HG03432 (cell line): ENCODE data around the gene PARD3.
"Not testable (repeated sequence)": the region's sequence is repeated elsewhere in the genome, so short reads cannot be mapped to it uniquely, and the experiment has no call there.

Experiments
- ATAC-seq: cut with Tn5 transposase; IDR thresholded peaks from one replicate; pipeline ENCODE4 v1.9.1; 2021; ENCODE audit warnings: mild to moderate bottlenecking, moderate library complexity; ENCODE audit not compliant: unreplicated experiment

The PARD3 gene

DNA sequence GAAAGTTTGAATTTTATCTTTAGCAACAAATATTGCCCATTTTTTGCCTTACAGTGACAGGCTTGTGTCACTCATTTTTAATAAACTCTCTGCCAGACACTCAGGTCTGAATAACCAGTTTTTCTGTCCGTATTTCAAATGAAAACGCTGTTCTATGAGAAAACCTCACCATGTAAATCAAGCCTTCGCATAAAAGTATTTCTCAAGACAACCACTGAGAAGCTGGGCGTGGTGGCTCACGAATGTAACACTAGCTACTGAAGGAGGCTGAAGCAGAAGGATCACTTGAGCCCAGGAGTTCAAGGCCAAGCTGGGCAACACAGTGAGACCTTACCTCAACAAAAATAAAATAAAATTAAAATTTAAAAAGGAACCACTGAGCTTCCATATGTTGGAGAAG, 339.3 kb downstream of the PARD3 start:
- ATAC-seq: no peak

DNA sequence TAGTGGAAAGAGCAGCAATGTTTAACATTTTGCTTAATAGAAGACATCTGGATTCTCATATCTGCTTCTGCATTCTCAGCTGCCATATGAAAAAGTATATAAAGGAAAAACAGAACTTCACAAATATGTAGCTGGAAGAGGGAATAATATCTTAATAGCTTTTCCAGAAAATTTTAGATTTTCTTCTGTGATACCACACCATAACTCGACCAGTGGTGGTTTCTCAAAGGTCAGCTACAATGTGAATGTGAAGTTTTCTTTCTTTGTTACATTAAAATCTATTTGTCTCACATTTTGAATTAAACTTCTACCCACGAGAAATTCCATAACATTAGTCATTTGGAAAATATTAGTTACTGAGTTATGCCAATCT, 339.8 kb downstream of the PARD3 start:
- ATAC-seq: no peak

DNA sequence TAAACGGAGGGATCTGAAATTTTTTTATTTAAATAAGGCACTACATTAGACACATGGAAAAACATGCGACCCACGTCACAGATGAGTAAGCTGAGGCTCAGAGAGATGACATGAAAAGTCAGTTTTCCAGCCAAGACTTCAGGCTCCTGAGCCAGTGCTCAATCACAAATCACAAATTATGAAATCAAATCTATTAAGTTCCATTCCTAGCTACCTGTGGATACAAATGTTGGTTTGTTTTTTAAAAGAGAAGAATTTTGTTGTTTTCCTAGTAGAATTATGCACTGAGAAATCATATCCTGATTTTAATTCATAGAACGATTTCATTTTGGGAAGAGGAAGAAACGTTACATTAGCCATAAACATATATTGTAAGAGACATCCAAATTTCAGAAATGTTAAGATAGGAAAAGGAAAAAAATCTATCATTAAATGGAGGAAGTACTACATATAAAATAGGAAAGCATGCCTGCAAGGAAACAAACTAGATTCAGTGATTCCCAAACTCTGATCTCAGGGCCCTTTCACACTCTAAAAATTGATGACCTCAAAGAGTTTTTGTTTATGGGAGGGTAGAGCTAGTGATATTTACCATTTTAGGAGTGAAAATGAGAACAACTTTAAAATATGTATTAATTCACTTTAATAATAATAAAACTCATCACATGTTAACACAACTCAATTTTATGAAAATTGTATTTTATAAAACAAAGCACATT, 340.4 kb downstream of the PARD3 start:
- no peak for ATAC-seq

DNA sequence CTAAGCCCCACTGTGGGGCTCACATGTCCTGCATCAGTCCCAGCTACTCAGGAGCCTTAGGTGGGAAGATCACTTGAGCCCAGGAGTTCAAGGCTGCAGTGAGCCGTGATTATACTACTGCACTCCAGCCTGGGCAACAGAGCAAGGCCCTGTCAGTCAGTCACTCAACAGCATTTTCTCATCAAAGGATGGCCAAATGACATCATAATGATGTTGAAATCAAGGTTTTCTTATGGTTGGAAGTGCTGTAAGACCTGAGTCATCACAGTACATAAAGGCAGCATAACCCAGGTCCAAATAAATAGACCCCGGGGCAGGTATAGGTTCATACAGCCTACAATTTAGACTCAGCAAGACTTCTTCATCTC, 341.1 kb downstream of the PARD3 start:
- no peak for ATAC-seq

DNA sequence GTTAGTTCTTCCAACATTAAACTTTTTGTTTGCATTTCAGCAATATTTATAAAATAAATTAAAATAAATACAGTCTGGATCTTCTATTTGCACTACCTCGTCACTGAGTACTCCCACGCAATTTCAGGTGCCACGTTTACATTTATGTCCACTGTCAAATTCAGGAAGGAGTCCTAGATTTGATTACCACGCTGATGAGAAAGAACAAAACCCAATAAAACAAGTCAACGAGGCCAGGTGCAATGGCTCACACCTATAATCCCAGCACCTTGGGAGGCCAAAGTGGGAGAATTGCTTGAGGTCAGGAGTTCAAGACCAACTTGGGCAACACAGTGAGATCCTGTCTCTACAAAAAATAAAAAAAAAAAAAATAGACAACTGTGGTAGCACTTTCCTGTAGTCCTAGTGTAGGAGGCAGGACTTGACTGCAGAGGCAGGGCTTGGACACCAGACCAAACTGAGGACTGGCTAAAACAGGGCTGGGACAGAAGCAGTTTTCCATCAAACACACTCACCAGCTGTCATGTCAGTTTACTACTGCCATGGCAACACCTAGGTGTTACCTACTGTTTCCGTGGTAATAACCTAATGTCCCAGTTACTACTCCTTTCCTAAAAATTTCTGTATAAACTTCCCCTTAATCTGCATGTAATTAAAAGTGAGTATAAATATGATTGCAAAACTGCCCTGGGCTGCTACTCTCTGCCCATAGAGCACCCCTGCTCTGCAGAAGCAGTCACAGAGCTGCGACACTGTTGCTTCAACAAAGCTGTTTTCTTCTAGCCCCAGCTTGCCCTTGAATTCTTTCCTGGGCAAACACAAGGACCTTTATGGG, 341.7 kb downstream of the PARD3 start:
- ATAC-seq: no peak

DNA sequence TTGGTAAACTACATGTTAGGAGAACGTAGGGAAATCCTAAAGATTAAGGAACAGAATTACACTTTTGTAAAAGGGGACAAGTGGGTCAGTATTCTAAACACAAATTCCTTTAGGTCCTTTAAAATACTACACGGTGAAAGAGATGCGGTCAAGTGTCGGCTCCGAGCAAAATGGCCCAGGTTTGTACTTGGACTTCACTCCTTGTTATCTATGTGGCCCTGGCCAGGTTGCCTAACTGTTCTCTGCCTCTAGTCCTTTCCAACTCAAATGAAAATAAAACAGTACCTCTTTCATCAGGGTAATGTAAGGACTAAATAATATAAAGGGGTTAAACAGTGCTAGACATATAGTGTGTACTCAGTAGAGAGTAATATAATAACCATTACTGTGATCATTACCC, 344.8 kb downstream of the PARD3 start:
- ATAC-seq: no peak

DNA sequence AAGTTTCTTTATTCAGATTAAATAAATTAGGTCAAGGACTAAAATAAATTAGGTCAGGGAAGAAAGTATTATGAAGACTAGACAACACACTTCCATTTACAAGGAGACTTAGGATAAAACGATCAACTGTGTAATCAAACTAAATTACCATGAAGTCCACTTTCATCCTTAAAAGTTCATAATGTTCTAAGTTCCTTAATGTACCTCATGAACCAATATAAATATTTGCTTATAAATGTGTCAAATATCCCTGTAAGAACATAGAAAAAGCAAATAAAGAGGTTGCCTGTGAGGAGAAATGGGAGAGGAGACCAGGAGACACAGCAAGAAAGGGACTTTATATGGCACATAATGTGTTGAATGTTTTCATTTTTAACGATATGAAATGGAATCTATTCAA, 345.6 kb downstream of the PARD3 start:
- ATAC-seq: no peak

DNA sequence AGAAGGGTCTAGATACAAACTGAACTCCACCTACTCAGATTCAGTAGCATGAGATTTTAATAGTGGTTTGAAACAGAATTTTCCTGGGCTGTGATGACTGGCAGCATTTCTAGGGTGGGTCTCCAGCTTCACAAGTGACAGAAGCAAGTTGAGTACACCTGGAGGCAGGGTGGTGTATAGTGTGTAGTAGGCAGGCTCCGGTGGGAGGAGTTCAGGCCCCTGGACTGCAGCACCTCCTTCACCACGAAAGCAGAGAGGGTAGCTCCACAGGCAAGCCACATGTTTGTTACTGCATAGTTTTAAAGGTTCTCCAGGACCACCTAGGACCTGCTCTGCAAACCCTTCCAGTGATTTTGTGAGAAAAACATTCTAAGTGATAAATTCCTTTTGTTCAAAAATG, 347.2 kb downstream of the PARD3 start:
- no peak for ATAC-seq

DNA sequence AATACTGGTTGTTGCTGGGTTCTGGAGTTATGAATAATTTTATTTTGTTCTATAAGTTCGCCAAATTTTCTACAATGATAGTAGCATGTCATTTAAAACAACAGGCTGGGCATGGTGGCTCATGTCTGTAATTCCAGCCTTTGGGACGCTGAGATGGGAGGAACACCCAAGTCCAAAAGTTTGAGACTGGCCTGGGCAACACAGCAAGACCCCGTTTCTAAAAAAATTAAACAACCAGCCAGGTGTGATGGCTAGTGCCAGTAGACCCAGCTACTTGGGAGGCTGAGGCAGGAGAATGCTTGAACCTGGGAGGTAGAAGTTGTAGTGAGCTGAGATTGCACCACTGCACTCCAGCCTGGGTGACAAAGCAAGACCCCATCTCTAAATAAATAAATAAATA, 347.7 kb downstream of the PARD3 start:
- ATAC-seq: no peak

DNA sequence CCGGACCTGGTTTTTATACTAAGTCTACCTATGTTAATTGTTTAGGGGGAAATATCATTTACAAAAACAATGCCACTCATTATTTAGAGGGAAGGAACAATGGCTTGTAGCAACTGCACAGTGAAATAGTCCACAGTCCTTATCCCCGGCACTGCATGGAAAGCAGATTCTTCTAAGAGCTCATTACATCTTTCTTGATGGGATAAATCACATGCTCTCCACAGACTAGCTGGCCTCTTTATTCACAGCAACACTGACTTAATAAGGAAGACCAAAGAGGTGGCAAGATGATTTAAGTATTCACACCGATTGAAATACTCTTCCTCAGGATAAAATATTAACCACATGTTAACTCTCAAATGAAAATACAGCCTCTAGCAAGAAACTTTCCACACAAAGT, 349.4 kb downstream of the PARD3 start:
- ATAC-seq: no peak

DNA sequence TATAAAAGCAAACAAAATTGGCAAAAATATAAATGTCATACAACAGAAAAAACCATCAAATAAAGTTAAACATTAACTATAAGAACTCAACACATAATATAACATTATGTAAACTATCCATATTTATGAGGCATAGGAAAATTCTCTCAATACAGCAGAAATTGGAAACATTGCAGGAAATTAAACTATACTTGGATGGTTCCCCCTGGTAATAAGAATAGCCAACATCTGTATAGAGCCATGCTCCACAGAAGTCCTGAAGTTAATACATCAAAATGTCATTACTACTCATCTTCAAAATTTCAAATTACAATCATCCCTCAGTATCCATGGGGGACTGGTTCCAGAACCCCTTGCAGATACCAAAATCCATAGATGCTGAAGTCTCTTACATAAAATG, 350.5 kb downstream of the PARD3 start:
- no peak for ATAC-seq

DNA sequence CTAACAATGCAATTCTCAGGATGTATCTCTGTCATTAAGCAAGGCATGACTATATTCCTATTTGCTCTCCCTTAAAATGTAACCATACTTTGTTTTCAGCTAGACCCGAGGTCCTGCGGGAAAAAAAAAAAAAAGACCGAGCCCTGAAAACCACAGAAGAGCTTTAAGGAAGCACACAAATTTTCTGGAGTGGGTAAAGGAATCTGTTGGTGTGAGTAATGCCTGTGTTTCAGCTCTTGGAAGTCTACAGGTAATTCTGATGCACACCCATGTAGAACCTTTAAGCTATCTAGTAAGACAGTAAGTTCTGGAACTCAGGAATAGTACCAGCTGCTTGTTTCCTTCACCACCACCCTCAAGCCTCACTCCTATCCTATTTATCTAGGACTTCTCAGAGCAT, 351.1 kb downstream of the PARD3 start:
- ATAC-seq: no peak

DNA sequence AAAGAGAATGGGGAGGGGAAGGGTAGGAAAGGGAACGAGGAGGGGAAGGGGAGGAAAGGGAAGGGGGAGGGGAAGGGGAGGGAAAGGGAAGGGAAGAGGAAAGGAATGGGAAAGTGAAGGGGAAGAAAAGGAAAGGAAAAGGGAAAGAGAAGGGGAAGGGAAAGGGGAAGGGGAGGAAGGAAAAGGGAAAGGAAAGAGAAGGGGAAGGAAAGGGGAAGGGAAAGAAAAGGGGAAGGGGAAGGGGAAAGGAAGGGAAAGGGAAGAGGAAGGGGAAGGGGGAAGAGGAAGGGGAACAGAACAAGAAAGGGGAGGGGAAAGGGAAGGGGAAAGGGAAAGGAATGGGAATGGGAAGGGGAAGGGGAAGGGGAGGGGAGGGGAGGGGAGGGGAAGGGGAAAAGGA, 352.1 kb downstream of the PARD3 start:
- ATAC-seq: no peak

DNA sequence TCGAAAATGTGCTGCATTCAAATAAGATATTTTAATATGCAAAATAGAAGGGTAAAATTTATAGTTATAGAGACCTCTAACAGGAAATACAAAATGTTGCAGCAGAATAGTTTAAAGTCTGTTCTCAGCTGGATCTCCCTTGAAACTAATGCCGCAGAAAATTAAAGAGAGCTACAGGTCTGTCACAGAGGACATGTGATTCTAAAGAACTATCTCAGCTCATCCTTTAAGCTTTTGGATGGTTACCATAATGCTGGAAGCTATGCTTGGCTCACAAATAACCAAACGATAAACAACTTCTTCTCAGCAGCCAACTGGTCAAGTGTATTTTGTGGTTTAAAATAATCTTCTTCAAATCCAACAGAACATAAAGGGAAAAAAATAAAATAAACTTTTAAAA, 353.0 kb downstream of the PARD3 start:
- ATAC-seq: no peak

DNA sequence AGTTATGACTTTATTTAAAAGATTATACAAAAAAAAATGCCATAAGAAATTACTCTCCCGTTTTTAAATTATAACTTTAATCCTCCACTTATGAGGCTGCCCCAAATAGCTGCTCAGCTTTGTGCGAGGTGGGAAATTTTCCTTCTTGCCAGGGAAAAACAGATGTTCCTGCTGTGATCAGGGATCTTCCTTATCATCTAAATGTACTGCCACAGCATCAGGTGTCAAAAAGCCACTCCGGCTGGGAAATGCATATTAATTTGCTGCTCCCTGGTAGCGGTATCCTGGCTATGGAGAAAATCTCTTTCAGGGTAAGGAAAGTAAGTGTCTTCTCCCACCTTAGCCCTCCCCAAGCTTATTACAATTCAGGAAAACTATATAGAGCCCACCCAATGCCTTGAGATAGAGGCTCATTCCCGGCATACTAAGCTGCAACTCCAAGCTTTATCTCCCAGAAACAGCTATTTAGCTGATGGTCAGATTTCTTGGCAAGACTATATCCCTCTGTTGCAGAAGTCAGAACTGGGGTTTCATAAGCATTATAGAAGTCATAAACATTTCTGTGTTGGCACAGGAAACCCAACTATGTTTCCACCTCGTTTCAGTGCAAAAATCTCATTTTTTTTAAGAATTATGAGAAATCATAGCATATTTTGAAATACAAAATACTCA, 360.4 kb downstream of the PARD3 start:
- ATAC-seq: no peak

DNA sequence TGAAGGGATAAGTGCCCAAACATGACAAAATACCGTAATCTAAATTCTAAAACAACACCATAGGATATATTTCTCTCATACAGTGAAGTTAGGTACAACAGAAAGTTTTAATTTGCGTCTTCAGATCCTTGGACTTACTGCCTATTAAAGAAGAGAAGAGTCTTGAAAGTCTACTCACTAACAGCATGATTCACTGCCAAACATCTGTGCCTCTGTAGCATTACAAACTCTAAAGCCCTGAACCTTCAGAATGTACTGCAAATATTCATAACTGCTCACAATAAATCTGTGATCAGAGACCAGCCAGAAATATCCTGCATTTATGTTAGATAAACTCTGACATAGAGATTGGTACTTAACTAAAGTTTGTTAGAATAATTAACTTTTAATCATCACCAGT, 365.3 kb downstream of the PARD3 start:
- no peak for ATAC-seq

DNA sequence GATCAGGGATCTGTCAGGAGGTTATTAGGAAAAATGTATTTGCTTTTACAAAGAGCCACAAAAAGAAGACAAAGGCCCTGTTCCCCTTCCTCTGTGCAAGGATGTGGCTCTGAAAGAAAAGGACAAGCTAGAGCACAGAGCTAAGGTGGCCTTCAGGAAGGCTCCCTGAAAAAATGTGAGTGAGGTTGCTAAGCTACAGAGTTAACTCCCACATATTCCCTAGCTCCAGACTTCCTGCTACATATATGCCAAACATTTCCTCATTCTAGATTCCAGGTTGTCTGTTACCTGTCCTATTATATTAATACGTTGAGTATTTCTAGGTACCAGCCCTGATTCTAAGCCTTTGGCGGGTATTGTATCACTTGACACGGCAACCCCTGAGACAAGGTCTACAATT, 369.0 kb downstream of the PARD3 start:
- no peak for ATAC-seq

DNA sequence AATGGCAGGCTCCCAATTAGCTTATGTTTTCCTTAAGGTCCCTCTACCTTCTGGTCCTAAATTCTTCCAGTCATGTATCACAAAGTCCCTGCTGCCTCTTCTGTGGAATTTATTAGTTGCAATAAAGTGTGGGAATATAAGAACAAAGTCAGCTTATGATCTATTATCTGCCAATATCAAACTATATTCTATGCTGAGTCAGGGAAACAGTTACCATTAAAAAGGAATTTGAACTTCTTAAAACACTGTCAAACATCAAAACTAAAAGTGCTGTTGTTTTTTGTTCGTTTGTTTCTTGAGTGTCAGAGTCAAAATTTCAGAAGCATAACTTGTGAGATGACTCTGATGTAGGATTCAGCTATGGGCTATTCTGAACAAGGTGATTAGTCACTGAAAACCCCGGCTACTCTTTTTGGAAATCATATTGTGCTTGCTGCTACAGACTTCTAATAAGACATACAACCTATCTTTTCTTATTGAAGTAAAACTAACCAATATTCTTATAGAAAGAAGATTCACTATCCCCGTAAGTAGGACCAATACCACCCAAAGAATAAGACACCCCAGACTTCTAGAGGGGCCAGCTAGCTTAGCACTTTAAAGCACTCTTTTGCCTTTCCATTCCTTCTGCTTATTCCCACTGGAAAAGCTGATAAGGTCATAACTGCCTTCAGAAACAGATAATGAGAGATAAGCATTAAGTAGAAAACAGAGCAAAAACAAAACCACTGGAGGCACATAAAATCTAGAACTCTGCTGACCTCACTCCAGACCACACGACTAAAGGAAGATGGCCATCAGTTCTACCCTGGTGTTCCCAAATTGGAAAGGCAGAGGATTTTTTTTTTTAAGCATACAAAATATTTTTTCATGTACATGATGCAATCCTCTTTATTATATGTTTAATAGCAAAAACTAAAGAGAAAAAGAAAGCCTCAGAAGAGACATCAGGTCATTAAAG, 370.6 kb downstream of the PARD3 start:
- no peak for ATAC-seq

DNA sequence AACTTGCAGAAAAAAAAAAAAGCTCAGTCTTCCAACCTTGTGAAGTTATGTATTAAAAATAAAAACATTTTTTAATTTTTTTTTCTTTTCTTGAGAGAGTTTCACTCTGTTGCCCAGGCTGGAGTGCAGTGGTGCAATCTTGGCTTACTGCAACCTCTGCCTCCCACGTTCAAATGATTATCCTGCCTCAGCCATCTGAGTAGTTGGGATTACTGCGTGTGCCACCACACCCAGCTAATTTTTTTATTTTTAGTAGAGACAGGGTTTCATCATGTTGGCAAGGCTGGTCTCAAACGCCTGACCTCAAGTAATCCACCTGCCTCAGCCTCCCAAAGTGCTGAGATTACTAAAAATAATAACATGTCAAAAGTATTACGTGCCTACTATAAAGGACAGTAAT, 375.7 kb downstream of the PARD3 start:
- ATAC-seq: not testable (repeated sequence)

DNA sequence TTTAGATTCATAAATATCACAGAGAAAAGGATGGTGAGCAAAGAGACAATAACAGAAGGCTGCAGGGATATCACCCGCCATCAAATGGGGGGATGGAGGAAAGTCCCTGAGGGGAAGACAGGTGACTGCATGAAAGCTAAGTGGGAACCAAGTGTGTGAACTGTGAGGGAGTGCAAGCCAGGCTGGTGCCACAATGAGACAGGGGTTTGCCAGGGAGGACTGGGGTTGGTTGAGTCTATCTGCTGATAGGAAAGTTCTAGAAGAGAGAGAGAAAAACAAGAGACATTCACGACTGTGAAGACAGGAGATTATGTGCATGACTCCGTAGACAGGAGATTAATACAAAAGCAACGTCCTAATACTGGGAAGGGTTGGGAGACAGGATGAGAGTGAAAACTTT, 376.4 kb downstream of the PARD3 start:
- no peak for ATAC-seq

DNA sequence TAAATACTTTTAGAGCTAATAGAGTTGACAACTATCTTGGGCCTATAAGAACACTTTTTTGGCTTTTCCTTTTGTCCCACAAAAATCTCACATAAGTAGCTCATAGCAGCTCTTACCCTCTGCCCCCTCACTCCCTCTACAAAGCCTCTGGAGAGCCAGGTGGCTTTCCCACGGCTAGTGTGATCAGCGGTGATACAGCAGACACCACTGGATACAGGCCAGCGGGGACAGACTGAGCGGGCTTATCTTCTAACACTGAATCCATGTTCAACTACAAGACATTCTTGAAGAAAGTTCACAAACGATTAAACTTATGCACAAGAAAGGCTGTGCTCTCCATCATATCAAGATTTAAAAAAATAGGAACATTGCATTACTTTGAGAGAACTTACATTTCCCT, 377.2 kb downstream of the PARD3 start:
- no peak for ATAC-seq
